GM21526 (cell line): Measurements from ENCODE around the gene ATP9B.

Source experiments
- ATAC-seq: cut with Tn5 transposase; IDR thresholded peaks from one replicate; pipeline ENCODE4 v1.9.1; 2021; ENCODE audit warnings: moderate library complexity; ENCODE audit not compliant: unreplicated experiment, low FRiP score

Gene ATP9B

GRCh38 chr18:79401494-79402208 lies 332.5 kb downstream of the ATP9B start:
- ATAC-seq, result no peak

- no peak for ATAC-seq
Observed at GRCh38 chr18:79402209-79402576, 333.0 kb downstream of the ATP9B start.

- no peak for ATAC-seq
Observed at GRCh38 chr18:79402977-79403722, 334.0 kb downstream of the ATP9B start.

GRCh38 chr18:79403723-79404566 lies 334.8 kb downstream of the ATP9B start:
- no peak for ATAC-seq

GRCh38 chr18:79404567-79404910 lies 335.3 kb downstream of the ATP9B start:
- no peak for ATAC-seq

GRCh38 chr18:79405019-79405780 lies 336.0 kb downstream of the ATP9B start:
- no peak for ATAC-seq

GRCh38 chr18:79405781-79406575 lies 336.8 kb downstream of the ATP9B start:
- peak; percentile 75 for ATAC-seq

GRCh38 chr18:79406708-79407107 lies 337.5 kb downstream of the ATP9B start:
- no peak for ATAC-seq

- ATAC-seq, result no peak
Observed at GRCh38 chr18:79409313-79409712, 340.1 kb downstream of the ATP9B start.

- ATAC-seq, result no peak
Observed at GRCh38 chr18:79410171-79410641, 341.0 kb downstream of the ATP9B start.

GRCh38 chr18:79410731-79411613 lies 341.8 kb downstream of the ATP9B start:
- no peak for ATAC-seq

GRCh38 chr18:79411614-79412526 lies 342.7 kb downstream of the ATP9B start:
- no peak for ATAC-seq

GRCh38 chr18:79413025-79413424 lies 343.8 kb downstream of the ATP9B start:
- ATAC-seq, result no peak

- no peak for ATAC-seq
Observed at GRCh38 chr18:79413426-79413825, 344.2 kb downstream of the ATP9B start.

GRCh38 chr18:79413901-79414300 lies 344.7 kb downstream of the ATP9B start:
- no peak for ATAC-seq

- ATAC-seq, result no peak
Observed at GRCh38 chr18:79416022-79416676, 347.0 kb downstream of the ATP9B start.

- ATAC-seq, result no peak
Observed at GRCh38 chr18:79416677-79417052, 347.5 kb downstream of the ATP9B start.
